IMR-90 (cell line): ENCODE data around the gene HHIPL1. TPM values are rescaled to one million over a fixed set of nuclear protein-coding genes. Genes with fewer than 3 reads are reported as not detected.

Experiments
- ATAC-seq: fragments of 200-7000 bp; cut with Tn5 transposase; 2 replicates; pipeline ENCODE4 v1.9.1; 2020; ENCODE audit warnings: low read depth, mild to moderate bottlenecking, moderate library complexity
- BruUV-seq: library from RNA; stranded (reverse); fragments of 400-500 nt; replicated peaks from 2 replicates; lab custom pipeline; 2021; lab: Mats Ljungman, UMichigan
- CTCF ChIA-PET: fragments of 300-600 bp; formaldehyde crosslinking; extraction: SDS; loops from one replicate; lab custom pipeline; 2021; ENCODE audit warnings: antibody characterized with exemption; lab: Yijun Ruan, JAX
- POLR2A ChIA-PET: fragments of 300-600 bp; sonication (Branson Sonifier 250); formaldehyde crosslinking; loops from one replicate; lab custom pipeline; 2022; ENCODE audit warnings: antibody characterized with exemption; ENCODE audit not compliant: unreplicated experiment; lab: Charles Lee
- DNase-seq: peaks from one replicate; pipeline ENCODE4 v3.0.0; 2013
- H2AFZ ChIP-seq: replicated peaks from 2 replicates; pipeline ENCODE3; 2013; ENCODE audit warnings: low read length, mild to moderate bottlenecking; ENCODE audit not compliant: poor library complexity
- H2AK5ac ChIP-seq: 2 replicates; pipeline ENCODE4 v1.6.1; 2013; ENCODE audit warnings: low read depth, low read length, inconsistent platforms
- H2AK9ac ChIP-seq: replicated peaks from 2 replicates; pipeline ENCODE3; 2013; ENCODE audit warnings: mild to moderate bottlenecking, low read depth, low read length, moderate library complexity; ENCODE audit not compliant: poor library complexity
- H2BK120ac ChIP-seq: 2 replicates; pipeline ENCODE4 v1.6.1; 2013; ENCODE audit warnings: low read depth, low read length, inconsistent platforms
- H2BK15ac ChIP-seq: 3 replicates; pipeline ENCODE4 v1.6.1; 2013; ENCODE audit warnings: low read depth, low read length, inconsistent platforms
- H2BK20ac ChIP-seq: 2 replicates; pipeline ENCODE4 v1.6.1; 2013; ENCODE audit warnings: low read depth, mild to moderate bottlenecking, inconsistent platforms, low read length, moderate library complexity
- H2BK5ac ChIP-seq: 2 replicates; pipeline ENCODE4 v1.6.1; 2013; ENCODE audit warnings: mild to moderate bottlenecking, low read depth, low read length, inconsistent platforms; ENCODE audit not compliant: poor library complexity, severe bottlenecking
- H3K14ac ChIP-seq: replicated peaks from 2 replicates; pipeline ENCODE4 v1.6.1; 2013; ENCODE audit warnings: low read depth, low read length, inconsistent platforms
- H3K18ac ChIP-seq: 2 replicates; pipeline ENCODE4 v1.6.1; 2013; ENCODE audit warnings: low read depth, low read length, control low read depth
- H3K23ac ChIP-seq: 2 replicates; pipeline ENCODE4 v1.6.1; 2013; ENCODE audit warnings: low read depth, low read length, inconsistent platforms
- H3K27ac ChIP-seq: 2 replicates; pipeline ENCODE4 v1.5.1; 2013; ENCODE audit warnings: mild to moderate bottlenecking, control low read depth, low read length; ENCODE audit not compliant: insufficient read depth
- H3K27me3 ChIP-seq: 2 replicates; pipeline ENCODE4 v1.6.1; 2013; ENCODE audit warnings: low read length; ENCODE audit not compliant: control insufficient read depth, insufficient read depth
- H3K36me3 ChIP-seq: 2 replicates; pipeline ENCODE4 v1.6.1; 2013; ENCODE audit warnings: low read length, mixed read lengths; ENCODE audit not compliant: control insufficient read depth, insufficient read depth
- H3K4ac ChIP-seq: 2 replicates; pipeline ENCODE4 v1.6.1; 2013; ENCODE audit warnings: low read depth, low read length, inconsistent platforms
- H3K4me1 ChIP-seq: 2 replicates; pipeline ENCODE4 v1.6.1; 2013; ENCODE audit warnings: low read length, mixed read lengths; ENCODE audit not compliant: control insufficient read depth, insufficient read depth
- H3K4me2 ChIP-seq: 2 replicates; pipeline ENCODE4 v1.6.1; 2013; ENCODE audit warnings: low read depth, mild to moderate bottlenecking, control low read depth, low read length, moderate library complexity
- H3K4me3 ChIP-seq: 2 replicates; pipeline ENCODE4 v1.5.1; 2013; ENCODE audit warnings: low read depth, mild to moderate bottlenecking, control low read depth, low read length, moderate library complexity; ENCODE audit not compliant: insufficient read depth
- H3K56ac ChIP-seq: 2 replicates; pipeline ENCODE4 v1.6.1; 2013; ENCODE audit warnings: low read length, inconsistent platforms; ENCODE audit not compliant: insufficient read depth; ENCODE audit errors: extremely low read depth
- H3K79me1 ChIP-seq, 2 experiments: 2 replicates each; pipeline ENCODE4 v1.6.1; 2013; ENCODE audit warnings: low read length in 2 of 2, inconsistent platforms in 1 of 2, low read depth in 1 of 2
- H3K9ac ChIP-seq: 2 replicates; pipeline ENCODE4 v1.6.1; 2013; ENCODE audit warnings: low read depth, low read length, control low read depth
- H3K9me1 ChIP-seq: 2 replicates; pipeline ENCODE4 v1.6.1; 2013; ENCODE audit warnings: low read length, inconsistent platforms; ENCODE audit not compliant: insufficient read depth
- H3K9me3 ChIP-seq: 2 replicates; pipeline ENCODE4 v1.6.1; 2013; ENCODE audit warnings: low read length; ENCODE audit not compliant: control insufficient read depth, insufficient read depth
- H4K20me1 ChIP-seq: 2 replicates; pipeline ENCODE4 v1.6.1; 2013; ENCODE audit warnings: low read length, inconsistent platforms; ENCODE audit not compliant: insufficient read depth
- H4K5ac ChIP-seq: 2 replicates; pipeline ENCODE4 v1.6.1; 2013; ENCODE audit warnings: mild to moderate bottlenecking, low read depth, low read length, control low read depth
- H4K8ac ChIP-seq, 2 experiments: 2 replicates each; pipeline ENCODE4 v1.6.1; 2013; ENCODE audit warnings: low read depth in 2 of 2, low read length in 2 of 2, control low read depth in 1 of 2, inconsistent platforms in 1 of 2
- H4K91ac ChIP-seq: 2 replicates; pipeline ENCODE4 v1.6.1; 2013; ENCODE audit warnings: low read depth, low read length, inconsistent platforms; ENCODE audit not compliant: insufficient read depth
- BHLHE40 ChIP-seq: fragments of 150-350 bp; IDR thresholded peaks from 2 replicates; pipeline ENCODE4 v1.6.1; 2016; ENCODE audit warnings: mild to moderate bottlenecking, low read depth, low read length
- CEBPB ChIP-seq: IDR thresholded peaks from 2 replicates; pipeline ENCODE4 v1.6.1; 2012; ENCODE audit warnings: low read depth, low read length, improper control_type of control experiment
- CHD1 ChIP-seq: IDR thresholded peaks from 2 replicates; pipeline ENCODE4 v1.6.1; 2012; ENCODE audit warnings: low read depth, low read length, improper control_type of control experiment
- CTCF ChIP-seq: conservative IDR thresholded peaks from 2 replicates; pipeline ENCODE4 v1.5.1; 2012; ENCODE audit warnings: mild to moderate bottlenecking, low read depth, low read length, improper control_type of control experiment
- ELK1 ChIP-seq: fragments of 150-350 bp; IDR thresholded peaks from 2 replicates; pipeline ENCODE4 v1.6.1; 2016; ENCODE audit warnings: low read depth, mild to moderate bottlenecking, low read length, moderate library complexity, borderline replicate concordance
- FOS ChIP-seq: fragments of 150-350 bp; IDR thresholded peaks from 2 replicates; pipeline ENCODE4 v1.6.1; 2016; ENCODE audit warnings: low read depth, low read length
- MAFK ChIP-seq: IDR thresholded peaks from 2 replicates; pipeline ENCODE4 v1.6.1; 2012; ENCODE audit warnings: low read depth, low read length, improper control_type of control experiment
- MAZ ChIP-seq: IDR thresholded peaks from 2 replicates; pipeline ENCODE4 v1.6.1; 2012; ENCODE audit warnings: low read depth, mild to moderate bottlenecking, low read length, improper control_type of control experiment, moderate library complexity, borderline replicate concordance
- MXI1 ChIP-seq: IDR thresholded peaks from 2 replicates; pipeline ENCODE4 v1.6.1; 2012; ENCODE audit warnings: low read depth, mild to moderate bottlenecking, low read length, moderate library complexity, borderline replicate concordance
- NFE2L2 ChIP-seq: fragments of 150-350 bp; IDR thresholded peaks from 2 replicates; pipeline ENCODE4 v1.6.1; 2016; ENCODE audit warnings: low read depth, mild to moderate bottlenecking, low read length
- POLR2A ChIP-seq: IDR thresholded peaks from 2 replicates; pipeline ENCODE4 v1.6.1; 2012; ENCODE audit warnings: mild to moderate bottlenecking, low read depth, low read length
- RAD21 ChIP-seq: IDR thresholded peaks from 2 replicates; pipeline ENCODE4 v1.6.1; 2012; ENCODE audit warnings: low read length, improper control_type of control experiment
- RCOR1 ChIP-seq: IDR thresholded peaks from 2 replicates; pipeline ENCODE4 v1.6.1; 2012; ENCODE audit warnings: mild to moderate bottlenecking, low read length, improper control_type of control experiment; ENCODE audit not compliant: insufficient replicate concordance
- RFX5 ChIP-seq: IDR thresholded peaks from 2 replicates; pipeline ENCODE4 v1.8.0; 2012; ENCODE audit warnings: low read depth, mild to moderate bottlenecking, low read length, moderate library complexity
- SMC3 ChIP-seq: fragments of 150-350 bp; IDR thresholded peaks from 2 replicates; pipeline ENCODE4 v1.6.1; 2016; ENCODE audit warnings: low read depth, mild to moderate bottlenecking, antibody characterized with exemption, low read length, moderate library complexity
- USF2 ChIP-seq: fragments of 150-350 bp; IDR thresholded peaks from 2 replicates; pipeline ENCODE4 v1.6.1; 2017; ENCODE audit warnings: mild to moderate bottlenecking, antibody characterized with exemption, low read length, low read depth
- WGBS, 2 experiments: methylation state at CpG; one replicate each; pipeline versions ENCODE4 v1.1.5 to v1.1.7; 2013; ENCODE audit warnings: missing lambda C conversion rate in 2 of 2; ENCODE audit not compliant: insufficient read length in 1 of 2; ENCODE audit errors: extremely low coverage in 2 of 2; 5-methylcytosine and 5-hydroxymethylcytosine counted together
- dilution Hi-C: fragments of 300-500 bp; cut with HindIII; formaldehyde crosslinking; loops from one replicate; pipeline ENCODE4 v1.14.3; 2018; ENCODE audit warnings: low sequenced_read_pairs; ENCODE audit not compliant: unreplicated experiment
- in situ Hi-C: fragments of 300-500 bp; cut with MboI; formaldehyde crosslinking; loops from 3 replicates; pipeline ENCODE4 v1.14.3; 2019; ENCODE audit warnings: low sequenced_read_pairs, inconsistent platforms, mixed read lengths
- intact Hi-C: fragments of 100-400 bp; cut with micrococcal nuclease; formaldehyde crosslinking; loops from 2 replicates; pipeline ENCODE4 v1.10.0; 2022
- polyA plus RNA-seq, 3 experiments: library from polyadenylated mRNA; depleted of rRNA; stranded (reverse); fragments of >200 nt; gene quantifications; 2 replicates each; pipeline ENCODE4 v1.2.3, GENCODE V29; 2012; ENCODE audit warnings: low replicate concordance in 1 of 3
- total RNA-seq: library from RNA; depleted of rRNA; stranded (reverse); fragments of >200 nt; gene quantifications from 2 replicates; pipeline ENCODE4 v1.2.3, GENCODE V29; 2012

Gene HHIPL1
- total and polyA plus RNA-seq, 2 of the 4 experiments (the other 2 are of a cell fraction), result 0.65 to 0.72 TPM

GRCh38 chr14:99660794-99661193 is 15.9 kb downstream of the HHIPL1 start:
- no peak overlapping the region for H2AK9ac ChIP-seq
- no peak overlapping the region for H3K14ac ChIP-seq
- H2AFZ ChIP-seq, result peak overlapping the region; percentile 51
- H3K27ac ChIP-seq, result no peak overlapping the region
- DNase-seq (no peak), ATAC-seq (no peak)
- H4K8ac ChIP-seq, result no peak overlapping the region
- H3K4me2 ChIP-seq, result no peak overlapping the region
- no peak overlapping the region for H3K18ac ChIP-seq
- H4K5ac ChIP-seq, result no peak overlapping the region
- H3K79me1 ChIP-seq, result no peaks in the 10 kb centered on the region
- no peaks in the 10 kb centered on the region for H4K20me1 ChIP-seq
- peaks cover 10% of the 10 kb centered on the region; the same call in 1 of the 2 replicates for H3K9me1 ChIP-seq
- H3K23ac ChIP-seq, result peak overlapping the region; percentile 26; the same call in 1 of the 2 replicates
- CTCF ChIA-PET, result interaction anchor here (0.6 kb wide), 1 partner anchor 213 kb away, joined by 3 read pairs; no protein-coding TSS in a partner anchor
- no peak overlapping the region for H3K4ac ChIP-seq
- no peak overlapping the region for H2BK20ac ChIP-seq
- H2BK120ac ChIP-seq, result no peak overlapping the region
- BruUV-seq, result no TSS peak
- no CpG with 5 or more reads among the region's 4 CpGs for WGBS, 2 experiments
- POLR2A ChIA-PET, result no interaction called here
- intact Hi-C loops, result no loop called here
- no peaks in the 10 kb centered on the region for H3K36me3 ChIP-seq
- H2AK5ac ChIP-seq, result peak overlapping the region; percentile 6; the same call in 1 of the 2 replicates
- dilution Hi-C loops, result no loop called here
- no peak overlapping the region for H3K56ac ChIP-seq
- no peaks in the 10 kb centered on the region for H3K9me3 ChIP-seq
- H3K4me3 ChIP-seq, result no peak overlapping the region
- H3K4me1 ChIP-seq, result peaks cover 3% of the 10 kb centered on the region; the same call in 1 of the 2 replicates
- peaks cover 43% of the 10 kb centered on the region for H3K27me3 ChIP-seq
- TF ChIP-seq ELK1 (no peak), CEBPB (no peak), POLR2A (no peak), USF2 (no peak), BHLHE40 (no peak), CTCF (no peak), CHD1 (no peak), FOS (no peak), SMC3 (no peak), RAD21 (no peak), MAZ (no peak), NFE2L2 (no peak), RFX5 (no peak), MXI1 (no peak), MAFK (no peak), RCOR1 (no peak)
- H4K91ac ChIP-seq, result no peak overlapping the region
- no peak overlapping the region for H2BK15ac ChIP-seq
- no peak overlapping the region for H2BK5ac ChIP-seq
- in situ Hi-C loops, result no loop called here
- no peak overlapping the region for H3K9ac ChIP-seq
